Panc1 (cell line): ENCODE measurements around the gene OPN4. TPM values are rescaled to one million over a fixed set of nuclear protein-coding genes. Genes with fewer than 3 reads are reported as not detected.

Experiments used
- ATAC-seq: fragments of 200-7000 bp; cut with Tn5 transposase; 2 replicates; pipeline ENCODE4 v1.9.1; 2020; ENCODE audit warnings: mild to moderate bottlenecking, moderate library complexity
- BruUV-seq: library from RNA; stranded (reverse); fragments of 400-500 nt; replicated peaks from 2 replicates; lab custom pipeline; 2021; lab: Mats Ljungman, UMichigan
- CTCF ChIA-PET: fragments of 300-600 bp; sonication (Branson Sonifier 250); formaldehyde crosslinking; loops from one replicate; lab custom pipeline; 2022; ENCODE audit warnings: antibody characterized with exemption; lab: Charles Lee
- POLR2A ChIA-PET: fragments of 300-600 bp; sonication (Branson Sonifier 250); formaldehyde crosslinking; loops from one replicate; lab custom pipeline; 2022; ENCODE audit warnings: antibody characterized with exemption; lab: Charles Lee
- DNase-seq: peaks from one replicate; pipeline ENCODE4 v3.0.0-alpha.2; 2010; ENCODE audit warnings: low read depth, low spot score
- H3K27ac ChIP-seq: 2 replicates; pipeline ENCODE4 v1.5.1; 2011; ENCODE audit warnings: mild to moderate bottlenecking, low read length, inconsistent platforms
- H3K27me3 ChIP-seq: fragments of 200-500 bp; sonication (Bioruptor generic); 2 replicates; pipeline ENCODE4 v1.6.0; 2014; ENCODE audit warnings: low read length, inconsistent platforms; ENCODE audit not compliant: control insufficient read depth, insufficient read depth
- H3K36me3 ChIP-seq: fragments of 200-500 bp; sonication (Bioruptor generic); 2 replicates; pipeline ENCODE4 v1.5.1; 2014; ENCODE audit warnings: inconsistent platforms, mild to moderate bottlenecking, low read length, moderate library complexity; ENCODE audit not compliant: control insufficient read depth, insufficient read depth
- H3K4me1 ChIP-seq: 2 replicates; pipeline ENCODE4 v1.5.1; 2011; ENCODE audit warnings: inconsistent platforms, mild to moderate bottlenecking, low read length, moderate library complexity; ENCODE audit not compliant: control insufficient read depth, insufficient read depth
- H3K4me3 ChIP-seq, 2 experiments: 2 replicates each; pipeline ENCODE4 v1.5.1; 2011 to 2012; ENCODE audit warnings: low read depth in 2 of 2, low read length in 2 of 2, mild to moderate bottlenecking in 2 of 2, inconsistent platforms in 1 of 2, moderate library complexity in 1 of 2
- H3K9me3 ChIP-seq: fragments of 200-500 bp; sonication (Bioruptor generic); 2 replicates; pipeline ENCODE4 v1.5.1; 2014; ENCODE audit warnings: low read depth, mild to moderate bottlenecking, inconsistent platforms, low read length, moderate library complexity; ENCODE audit not compliant: control insufficient read depth, insufficient read depth
- CTCF ChIP-seq: fragments of 450-650 bp; IDR thresholded peaks from 2 replicates; pipeline ENCODE4 v1.5.1; 2017; ENCODE audit warnings: mild to moderate bottlenecking
- POLR2AphosphoS5 ChIP-seq: IDR thresholded peaks from 2 replicates; pipeline ENCODE4 v1.6.1; 2012; ENCODE audit warnings: mild to moderate bottlenecking, low read depth, low read length, moderate library complexity
- REST ChIP-seq, 2 experiments: IDR thresholded peaks; 2 replicates each; pipeline ENCODE4 v1.6.1; 2011 to 2012; ENCODE audit warnings: low read depth in 2 of 2, control low read depth in 1 of 2, low read length in 1 of 2, mild to moderate bottlenecking in 1 of 2, moderate library complexity in 1 of 2; ENCODE audit not compliant: insufficient read depth in 1 of 2
- SIN3A ChIP-seq: IDR thresholded peaks from 2 replicates; pipeline ENCODE4 v1.6.1; 2012; ENCODE audit warnings: low read depth, mild to moderate bottlenecking, low read length, moderate library complexity, borderline replicate concordance; ENCODE audit not compliant: insufficient read depth
- TCF7L2 ChIP-seq: IDR thresholded peaks from 2 replicates; pipeline ENCODE4 v1.6.1; 2011; ENCODE audit warnings: mild to moderate bottlenecking, low read depth, low read length, inconsistent platforms
- in situ Hi-C: cut with HindIII; loops from 2 replicates; pipeline ENCODE4 v1.10.0; 2016; ENCODE audit warnings: low sequenced_read_pairs, low pct_unique_long_range_greater_than_20kb
- intact Hi-C: fragments of 100-400 bp; cut with micrococcal nuclease; formaldehyde crosslinking; loops from one replicate; pipeline ENCODE4 v1.10.0; 2022; ENCODE audit not compliant: unreplicated experiment
- total RNA-seq: library from RNA; stranded (reverse); gene quantifications from one replicate; pipeline ENCODE4 v1.2.1, GENCODE V29; 2021; ENCODE audit not compliant: unreplicated experiment

Gene OPN4
- total RNA-seq, 1 experiment from 2014 or later = not detected

- CTCF ChIA-PET = interaction anchor here (0.5 kb wide), 1 partner anchor 274 kb away, joined by 3 read pairs; no protein-coding TSS in a partner anchor
- BruUV-seq = no TSS peak
- Histone ChIP-seq H3K36me3 (no peaks in the 10 kb centered on the region), H3K4me1 (no peaks in the 10 kb centered on the region), H3K9me3 (no peaks in the 10 kb centered on the region), H3K4me3 (no peak overlapping the region), H3K27ac (no peak overlapping the region), H3K27me3 (no peaks in the 10 kb centered on the region)
- no peak for DNase-seq
- ATAC-seq = no peak
- in situ Hi-C loops (no loop called here), intact Hi-C loops (no loop called here)
- POLR2A ChIA-PET = no interaction called here
- TF ChIP-seq POLR2AphosphoS5 (no peak), SIN3A (no peak), TCF7L2 (no peak), CTCF (no peak), REST (IDR thresholded peaks at IDR 0.05; ENCODE audit: insufficient read depth in 1 of 2, low read depth in 2 of 2, low read length in 1 of 2) (no peak)
Measured at GRCh38 chr10:86663576-86664339, 9.4 kb downstream of the OPN4 start.

- Histone ChIP-seq H3K27me3 (no peaks in the 10 kb centered on the region), H3K27ac (no peak overlapping the region), H3K36me3 (no peaks in the 10 kb centered on the region), H3K4me1 (no peaks in the 10 kb centered on the region), H3K9me3 (no peaks in the 10 kb centered on the region), H3K4me3 (no peak overlapping the region)
- DNase-seq (no peak), ATAC-seq (no peak)
- CTCF ChIA-PET = no interaction called here
- in situ Hi-C loops (no loop called here), intact Hi-C loops (no loop called here)
- no TSS peak for BruUV-seq
- TF ChIP-seq POLR2AphosphoS5 = no peak
- no peak for TF ChIP-seq REST (IDR thresholded peaks at IDR 0.05; ENCODE audit: insufficient read depth in 1 of 2, low read depth in 2 of 2, low read length in 1 of 2)
- POLR2A ChIA-PET = no interaction called here
Measured at GRCh38 chr10:86664341-86665217, 10.2 kb downstream of the OPN4 start.
